Right lobe of liver (tissue), 6 donors: ENCODE data around the gene RAB34. TPM values are rescaled to one million over a fixed set of nuclear protein-coding genes. Genes with fewer than 3 reads are reported as not detected.

Experiments
- ATAC-seq, 4 donors: fragments of 200-7000 bp; cut with Tn5 transposase; one replicate each; pipeline ENCODE4 v1.9.1; 2020; ENCODE audit warnings: mild to moderate bottlenecking in 4 of 4, moderate library complexity in 4 of 4
- DNase-seq, 3 donors: peaks; one replicate each; pipeline ENCODE4 v3.0.0-alpha.2; 2020
- H3K27ac ChIP-seq, 3 donors: fragments of 200-600 bp; one replicate each; pipeline ENCODE4 v1.8.0; 2022
- H3K27me3 ChIP-seq, 2 donors: fragments of 200-600 bp; one replicate each; pipeline ENCODE4 v1.8.0; 2022
- H3K36me3 ChIP-seq, 4 donors: fragments of 200-600 bp; sonication (generic) in 1 of 4; one replicate each; pipeline versions ENCODE4 v1.5.1 to v1.8.0; 2017 to 2022; ENCODE audit warnings: control low read depth in 1 of 4
- H3K4me1 ChIP-seq, 4 donors: fragments of 200-600 bp; sonication (generic) in 1 of 4; one replicate each; pipeline versions ENCODE4 v1.5.1 to v1.8.0; 2017 to 2022; ENCODE audit warnings: control low read depth in 1 of 4
- H3K4me3 ChIP-seq, 3 donors: fragments of 200-600 bp; one replicate each; pipeline ENCODE4 v1.8.0; 2022
- H3K9me3 ChIP-seq, 4 donors: fragments of 200-600 bp; sonication (generic) in 1 of 4; one replicate each; pipeline versions ENCODE4 v1.5.1 to v1.8.0; 2017 to 2022; ENCODE audit warnings: control low read depth in 1 of 4
- CTCF ChIP-seq, 4 donors: fragments of 200-600 bp in 3 of 4; fragments of 450-650 bp in 1 of 4; IDR thresholded peaks; one replicate each; pipeline versions ENCODE4 v1.5.1 to v1.8.0; 2016 to 2022; ENCODE audit warnings: antibody characterized with exemption in 4 of 4, mild to moderate bottlenecking in 2 of 4
- POLR2A ChIP-seq: fragments of 450-650 bp; IDR thresholded peaks from one replicate; pipeline ENCODE4 v1.6.1; 2017; ENCODE audit warnings: antibody characterized with exemption, mild to moderate bottlenecking
- WGBS: methylation state at CpG from one replicate; pipeline ENCODE4 v1.1.6; 2018; ENCODE audit warnings: low coverage, low lambda C conversion rate; ENCODE audit not compliant: insufficient coverage; ENCODE audit errors: missing lambda C conversion rate; 5-methylcytosine and 5-hydroxymethylcytosine counted together
- intact Hi-C, 2 donors: fragments of 100-400 bp; cut with DNase I; formaldehyde crosslinking; loops; one replicate each; pipeline versions ENCODE4 v1.11.2 to v1.14.1; 2022
- total RNA-seq, 6 experiments: library from RNA; depleted of rRNA in 2 of 6; stranded (reverse); fragments of >200 nt in 2 of 6; fragmentation: NEBNext Ultra II Directional in 3 of 6; extraction: Animal tissue kit (Norgen Biotek cat#: 25700) in 3 of 6; gene quantifications; one replicate each; pipeline versions ENCODE4 v1.1.0 to v1.2.4, GENCODE V29; 2016 to 2023
- donor health status: DM: no; HTN: yes; CAD: no.
- donor health status: DM: no; HTN: no; CAD: no.
- donor health status: DM: no; HTN: no; CAD: no.
- donor health status: DM: no; HTN: yes; CAD: no.
- donor health status: DM: no; HTN: yes; CAD: no.

The RAB34 gene
- total RNA-seq, 6 experiments from 2014 or later: 2.5 to 12.5 (median 4.7) TPM

GRCh38 chr17:28700830-28701492 lies 16.7 kb downstream of the RAB34 start:
- Histone ChIP-seq H3K36me3 (peaks cover 6 to 76% (median 38%) of the 10 kb centered on the region in 4 donors), H3K27me3 (no peaks in the 10 kb centered on the region), H3K27ac (no peak overlapping the region), H3K4me1 (peaks cover 0 to 26% (median 8%) of the 10 kb centered on the region in 4 donors), H3K4me3 (no peak overlapping the region), H3K9me3 (no peaks in the 10 kb centered on the region)
- TF ChIP-seq CTCF (IDR thresholded peaks at IDR 0.05) (no peak), POLR2A (no peak)
- DNase-seq (no peak), ATAC-seq (no peak)
- intact Hi-C loops: no loop called here
- WGBS: 100% methylated on average over 4 of the region's 10 CpGs

GRCh38 chr17:28700278-28700677 lies 17.4 kb downstream of the RAB34 start:
- no peak overlapping the region for H3K4me3 ChIP-seq
- H3K9me3 ChIP-seq: no peaks in the 10 kb centered on the region
- H3K27me3 ChIP-seq: no peaks in the 10 kb centered on the region
- TF ChIP-seq CTCF (IDR thresholded peaks at IDR 0.05): no peak
- TF ChIP-seq POLR2A: no peak
- no peak overlapping the region for H3K27ac ChIP-seq
- no peak for DNase-seq
- no peak for ATAC-seq
- peaks cover 0 to 26% (median 8%) of the 10 kb centered on the region in 4 donors for H3K4me1 ChIP-seq
- intact Hi-C loops: no loop called here
- WGBS: no CpG with 5 or more reads among the region's 8 CpGs
- peaks cover 6 to 82% (median 44%) of the 10 kb centered on the region in 4 donors for H3K36me3 ChIP-seq

GRCh38 chr17:28698253-28698941 lies 19.3 kb downstream of the RAB34 start:
- intact Hi-C loops: no loop called here
- no peak for TF ChIP-seq CTCF (IDR thresholded peaks at IDR 0.05)
- TF ChIP-seq POLR2A: peak; percentile 33
- no peaks in the 10 kb centered on the region for H3K27me3 ChIP-seq
- H3K9me3 ChIP-seq: no peaks in the 10 kb centered on the region
- no peak overlapping the region for H3K4me3 ChIP-seq
- 43% methylated on average over 3 of the region's 6 CpGs for WGBS
- H3K4me1 ChIP-seq: peaks cover 0 to 26% (median 8%) of the 10 kb centered on the region in 4 donors
- peak overlapping the region in 2 of 3 donors; percentile 2 to 59 for H3K27ac ChIP-seq
- H3K36me3 ChIP-seq: peaks cover 6 to 96% (median 52%) of the 10 kb centered on the region in 4 donors
- ATAC-seq (peak; percentile 86 to 91 (median 88)), DNase-seq (peak; percentile 55 to 82 (median 77))

- Histone ChIP-seq H3K4me1 (peaks cover 0 to 17% (median 6%) of the 10 kb centered on the region in 4 donors), H3K27ac (no peak overlapping the region), H3K4me3 (no peak overlapping the region), H3K9me3 (no peaks in the 10 kb centered on the region), H3K36me3 (peaks cover 7 to 90% (median 54%) of the 10 kb centered on the region in 4 donors), H3K27me3 (no peaks in the 10 kb centered on the region)
- no peak for DNase-seq
- TF ChIP-seq POLR2A: no peak
- no peak for TF ChIP-seq CTCF (IDR thresholded peaks at IDR 0.05)
- WGBS: 100% methylated on average over 1 of the region's 1 CpG
- intact Hi-C loops: no loop called here
- ATAC-seq: no peak
Measured at GRCh38 chr17:28693869-28694268, 23.8 kb downstream of the RAB34 start.
